HG03439 (cell line): Measurements from ENCODE around the gene CDKL1.
"Not testable (repeated sequence)": the region's sequence is repeated elsewhere in the genome, so short reads cannot be mapped to it uniquely, and the experiment has no call there.

Experiments used
- ATAC-seq: cut with Tn5 transposase; IDR thresholded peaks from one replicate; pipeline ENCODE4 v1.9.1; 2021; ENCODE audit warnings: mild to moderate bottlenecking, moderate library complexity; ENCODE audit not compliant: unreplicated experiment

CDKL1 gene

DNA sequence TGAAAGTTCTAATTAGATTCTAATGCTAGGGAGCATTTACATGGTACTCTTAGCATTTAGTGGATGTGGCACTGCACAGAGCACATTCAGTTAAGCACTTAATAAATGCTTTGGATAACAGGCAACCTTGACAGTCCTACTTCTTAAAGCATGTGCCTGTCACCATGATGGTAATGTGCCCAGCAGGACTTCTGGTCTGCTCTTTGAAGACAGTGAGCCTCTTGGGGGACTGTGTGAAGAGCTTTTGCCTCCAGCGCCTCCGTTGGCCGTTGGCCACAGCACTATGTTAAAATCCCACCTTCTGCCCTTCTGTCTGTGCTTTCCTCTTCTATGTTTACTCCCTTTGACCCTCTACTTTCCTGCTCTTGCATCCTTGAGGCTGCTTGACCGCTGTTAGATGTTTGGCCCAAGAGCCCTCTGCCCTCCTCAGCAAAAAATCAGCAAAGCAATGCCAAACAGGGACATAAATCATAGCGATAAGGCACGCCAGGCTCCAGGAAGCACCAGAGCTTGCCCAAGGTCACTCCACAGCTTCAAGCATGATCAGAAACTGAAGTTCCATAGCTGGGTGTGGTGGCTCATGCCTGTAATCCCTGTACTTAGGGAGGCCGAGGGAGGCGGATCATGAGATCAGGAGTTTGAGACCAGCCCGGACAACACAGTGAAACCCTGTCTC lies 8.3 kb downstream of the CDKL1 start:
- no peak for ATAC-seq

DNA sequence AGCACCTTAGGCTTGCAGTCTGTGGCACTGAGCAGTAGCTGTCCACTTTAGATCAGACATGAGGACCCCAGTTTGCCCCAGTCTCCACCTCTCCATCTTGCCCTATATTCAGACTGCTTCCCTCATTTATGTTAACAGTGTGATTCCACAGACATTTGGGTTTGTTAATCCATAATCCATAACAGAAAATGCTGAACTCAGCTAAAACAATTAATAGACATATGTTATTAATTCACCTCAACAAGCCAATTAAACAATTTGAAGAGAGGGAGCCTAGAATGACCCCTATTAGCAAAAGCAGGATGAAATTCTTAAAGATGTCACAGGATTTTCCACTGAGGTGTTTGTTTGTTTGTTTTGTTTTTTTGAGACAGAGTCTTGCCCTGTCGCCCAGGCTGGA lies 9.1 kb downstream of the CDKL1 start:
- no peak for ATAC-seq

DNA sequence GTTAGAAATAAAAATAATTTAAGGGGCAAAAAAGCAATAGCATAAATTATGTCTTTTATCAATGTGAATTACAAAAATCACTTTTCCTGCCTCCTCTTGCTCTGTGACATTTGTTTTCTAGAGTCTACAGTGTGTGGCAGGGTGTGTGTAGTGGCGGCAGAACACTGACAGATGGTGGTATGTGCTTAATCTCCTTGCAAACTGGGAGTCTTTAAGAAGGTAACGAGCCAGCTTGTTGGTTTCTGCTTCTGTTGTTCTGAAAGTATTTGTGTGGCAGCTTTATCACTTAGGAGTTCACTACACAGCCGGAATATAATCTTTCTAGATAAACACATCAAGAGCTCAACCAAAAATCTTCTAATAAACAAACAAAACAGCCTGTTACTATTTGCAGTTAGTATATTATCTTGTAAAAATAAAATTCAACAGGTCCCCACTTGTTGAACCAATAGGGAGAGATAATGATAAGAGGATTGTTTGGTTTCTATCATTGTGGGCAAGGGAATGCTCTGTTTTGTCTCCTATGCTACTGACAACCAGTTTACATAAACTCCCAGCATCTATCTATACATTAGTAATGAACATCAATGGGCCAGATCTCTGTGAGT lies 13.0 kb downstream of the CDKL1 start:
- ATAC-seq = no peak

DNA sequence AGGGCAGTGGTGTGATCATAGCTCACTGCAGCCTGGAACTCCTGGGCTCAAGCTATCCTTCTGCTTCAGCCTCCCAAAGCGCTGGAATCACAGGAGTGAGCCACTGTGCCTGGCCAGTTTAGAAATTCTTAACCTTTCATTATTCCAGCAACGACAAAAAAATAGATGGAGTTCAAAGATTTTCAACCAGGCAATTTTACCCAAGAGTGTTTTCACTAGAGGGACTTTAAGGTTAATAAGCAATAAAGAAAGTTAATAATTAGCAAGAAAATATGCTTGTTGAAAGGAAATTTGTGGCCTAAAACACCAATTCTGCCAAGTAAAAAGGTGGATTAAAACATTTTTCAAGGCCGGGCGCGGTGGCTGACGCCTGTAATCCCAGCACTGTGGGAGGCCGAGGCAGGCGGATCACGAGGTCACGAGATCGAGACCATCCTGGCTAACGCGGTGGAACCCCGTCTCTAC lies 14.8 kb downstream of the CDKL1 start:
- no peak for ATAC-seq

DNA sequence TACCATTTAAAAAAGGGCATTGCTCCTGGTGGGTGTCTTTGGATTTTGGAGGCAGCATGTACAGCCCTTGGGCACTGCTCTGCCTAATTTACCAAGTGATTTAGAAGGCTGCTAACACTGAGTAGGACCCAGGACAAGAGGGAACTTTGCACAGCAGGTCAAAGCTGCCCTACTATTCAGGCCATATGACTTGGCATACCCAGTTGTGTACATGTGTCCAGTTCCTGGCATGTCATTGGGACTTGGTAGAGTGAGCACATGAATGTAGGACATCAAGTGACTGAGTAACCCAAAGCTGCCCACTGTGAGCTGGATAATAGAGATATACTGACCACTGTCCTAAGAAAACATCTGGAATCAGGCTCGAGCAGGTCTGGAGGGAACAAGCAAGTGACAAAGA lies 15.7 kb downstream of the CDKL1 start:
- no peak for ATAC-seq

DNA sequence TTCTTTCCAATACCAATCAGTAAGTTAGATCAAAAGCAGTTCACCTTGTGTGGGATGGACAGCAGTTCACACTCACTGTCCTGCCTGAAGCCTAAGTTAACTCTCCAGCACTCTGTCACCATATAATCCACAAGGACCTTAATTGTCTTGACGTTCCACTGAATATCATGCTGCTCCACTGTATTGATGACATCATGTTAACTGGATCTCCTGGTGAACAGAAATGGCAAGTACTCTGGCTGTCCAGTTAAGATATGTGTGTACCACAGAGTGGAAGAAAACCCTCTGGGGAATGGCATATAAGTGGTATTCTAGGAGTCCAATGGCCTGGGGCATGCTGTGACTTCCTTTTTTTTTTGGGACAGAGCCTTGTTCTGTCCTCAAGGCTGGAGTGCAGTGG lies 16.2 kb downstream of the CDKL1 start:
- no peak for ATAC-seq

DNA sequence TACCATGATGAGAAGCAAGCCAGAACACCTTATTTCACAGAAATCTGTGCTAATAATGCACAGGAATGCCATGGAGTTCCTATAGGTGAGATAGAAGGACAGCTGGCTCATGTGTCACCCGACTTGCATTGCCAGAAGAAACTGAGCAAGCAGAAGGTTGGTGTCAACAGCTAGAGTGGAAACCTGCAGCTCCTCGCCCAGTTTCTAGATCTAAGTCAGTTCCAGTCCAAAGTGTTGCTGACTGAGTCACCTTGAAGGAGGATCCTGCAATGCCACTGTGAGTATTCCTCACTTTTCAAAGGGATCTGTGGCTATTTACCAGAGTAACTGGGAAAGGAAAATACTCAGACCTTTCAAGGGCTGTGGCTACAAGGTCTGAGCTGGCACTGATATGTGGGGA lies 17.1 kb downstream of the CDKL1 start:
- no peak for ATAC-seq

DNA sequence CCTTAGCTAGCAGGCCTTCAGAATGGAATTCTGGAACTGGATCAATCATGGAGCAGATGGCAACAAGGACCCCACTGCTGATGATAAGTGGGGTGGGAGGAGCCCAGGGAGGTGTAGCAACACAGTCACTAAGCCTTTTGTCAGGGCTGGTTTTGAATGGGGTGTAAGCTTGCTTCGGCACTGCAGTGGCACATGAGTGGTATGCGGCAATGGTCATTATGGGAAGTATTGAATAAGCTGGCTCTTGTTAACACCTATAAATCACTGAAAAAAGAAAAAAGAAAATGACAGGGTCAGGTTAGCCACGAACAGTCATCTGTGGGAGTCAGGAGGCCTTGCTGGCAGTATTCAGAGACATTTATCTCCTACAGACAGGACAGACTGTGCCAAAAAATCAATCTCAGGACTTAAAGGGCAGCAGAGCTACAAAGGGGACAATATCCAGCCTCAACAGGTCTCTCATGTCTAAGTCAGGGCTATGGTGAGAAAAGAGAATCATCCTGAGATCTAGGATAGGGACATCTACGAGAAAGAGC lies 19.1 kb downstream of the CDKL1 start:
- no peak for ATAC-seq

DNA sequence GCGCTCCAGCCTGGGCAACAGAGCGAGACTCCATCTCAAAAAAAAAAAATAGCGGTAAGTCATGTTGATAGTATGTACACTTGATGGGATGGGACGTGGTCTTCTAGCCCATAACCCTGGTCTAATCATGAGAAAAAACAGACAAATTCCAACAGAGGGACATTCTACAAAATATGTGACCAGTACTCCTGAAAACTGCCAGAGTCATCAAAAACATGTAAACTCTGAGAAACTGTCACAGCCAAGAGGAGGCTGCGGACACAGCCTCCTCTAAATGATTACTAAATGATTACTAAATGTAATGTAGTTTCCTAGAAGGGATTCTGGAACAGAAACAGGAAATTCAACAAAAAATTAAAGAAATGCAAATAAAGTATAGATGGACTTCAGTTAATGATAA lies 20.9 kb downstream of the CDKL1 start:
- no peak for ATAC-seq

DNA sequence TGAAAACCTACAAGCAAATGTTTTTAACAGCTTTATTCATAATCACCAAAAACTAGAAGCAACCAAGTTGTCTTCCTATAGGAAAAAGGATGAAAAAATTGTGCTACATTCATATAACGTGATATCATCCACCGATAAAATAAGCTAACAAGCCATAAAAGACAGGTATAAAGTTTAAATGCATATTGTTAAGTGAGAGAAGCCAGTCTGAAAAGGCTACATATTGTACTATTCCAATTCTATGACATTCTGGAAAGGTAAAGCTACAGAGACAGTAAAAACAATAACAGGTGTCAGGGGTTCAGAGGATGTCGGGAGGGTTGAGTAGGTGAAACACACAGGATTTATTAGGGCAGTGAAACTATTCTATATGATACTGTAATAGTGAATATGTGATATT lies 22.7 kb downstream of the CDKL1 start:
- no peak for ATAC-seq

DNA sequence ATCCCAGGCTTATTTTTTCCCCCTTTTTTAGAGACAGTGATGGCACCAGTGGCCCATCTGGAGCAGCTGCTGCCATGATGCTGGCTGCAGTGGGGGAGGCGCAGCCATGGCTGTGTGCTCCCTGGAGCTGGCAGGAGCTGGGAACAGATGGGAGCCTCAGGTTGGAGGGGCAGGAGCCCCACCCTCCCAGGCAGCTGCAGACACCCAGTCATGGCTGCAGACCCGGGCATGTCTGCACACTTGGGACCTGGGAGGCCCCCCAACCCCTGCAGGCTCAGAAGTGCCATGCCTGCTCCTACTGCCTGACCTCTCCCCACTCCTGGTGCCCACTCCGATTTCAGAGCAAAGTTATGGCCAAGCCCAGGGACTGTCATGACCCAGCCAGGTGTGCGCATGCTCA lies 25.1 kb downstream of the CDKL1 start:
- ATAC-seq = no peak

DNA sequence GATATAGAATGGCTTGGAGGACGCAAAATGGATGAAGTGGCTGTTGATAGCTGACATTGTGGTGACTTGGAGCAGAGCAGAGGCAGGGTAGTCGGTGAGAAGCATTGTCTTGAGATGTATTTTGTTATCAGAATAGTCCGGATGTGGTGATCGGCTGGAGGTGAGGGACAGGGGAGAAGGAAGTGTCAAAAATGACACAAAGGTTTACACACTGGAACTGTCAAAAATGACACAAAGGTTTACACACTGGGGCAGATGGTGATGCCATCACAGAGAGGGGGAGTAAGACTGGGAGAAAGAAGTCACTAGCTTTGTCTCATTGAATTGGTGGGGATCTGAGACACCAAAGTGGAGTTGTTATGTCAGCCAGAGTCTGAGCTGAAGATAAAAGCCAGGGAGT lies 30.1 kb downstream of the CDKL1 start:
- ATAC-seq = no peak

DNA sequence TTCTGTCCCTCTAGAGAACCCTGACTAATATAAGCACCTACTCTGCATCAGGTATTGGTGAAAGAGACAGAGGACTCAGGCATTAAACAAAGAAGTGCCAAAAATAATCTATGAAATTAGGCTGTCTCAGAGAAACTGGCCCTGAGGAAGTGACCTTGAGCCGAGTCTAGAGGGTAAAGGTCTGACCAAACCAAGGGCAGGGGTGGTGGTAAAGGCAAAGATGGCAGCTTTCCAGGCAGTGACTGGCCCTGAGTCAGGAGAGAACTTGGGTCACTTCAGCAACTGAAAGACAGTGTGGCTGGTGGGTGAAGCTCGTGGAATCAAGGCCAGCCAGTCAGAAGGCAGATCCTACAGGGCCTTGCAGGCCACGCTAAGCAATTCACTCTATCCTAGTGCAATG lies 30.6 kb downstream of the CDKL1 start:
- no peak for ATAC-seq

DNA sequence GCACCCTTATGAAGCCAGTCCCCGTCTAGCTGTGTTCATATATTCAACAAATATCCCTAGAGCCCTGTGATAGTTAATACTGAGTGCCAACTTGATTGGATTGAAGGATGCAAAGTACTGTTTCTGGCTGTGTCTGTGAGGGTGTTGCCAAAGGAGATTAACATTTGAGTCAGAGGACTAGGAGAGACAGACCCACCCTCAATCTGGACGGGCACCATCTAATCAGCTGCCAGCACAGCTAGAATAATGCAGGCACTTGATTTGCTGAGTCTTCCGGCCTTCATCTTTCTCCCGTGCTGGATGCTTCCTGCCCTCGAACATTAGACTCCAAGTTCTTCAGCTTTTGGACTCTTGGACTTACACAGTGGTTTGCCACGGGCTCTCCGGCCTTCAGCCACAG lies 31.1 kb downstream of the CDKL1 start:
- ATAC-seq = not testable (repeated sequence)

DNA sequence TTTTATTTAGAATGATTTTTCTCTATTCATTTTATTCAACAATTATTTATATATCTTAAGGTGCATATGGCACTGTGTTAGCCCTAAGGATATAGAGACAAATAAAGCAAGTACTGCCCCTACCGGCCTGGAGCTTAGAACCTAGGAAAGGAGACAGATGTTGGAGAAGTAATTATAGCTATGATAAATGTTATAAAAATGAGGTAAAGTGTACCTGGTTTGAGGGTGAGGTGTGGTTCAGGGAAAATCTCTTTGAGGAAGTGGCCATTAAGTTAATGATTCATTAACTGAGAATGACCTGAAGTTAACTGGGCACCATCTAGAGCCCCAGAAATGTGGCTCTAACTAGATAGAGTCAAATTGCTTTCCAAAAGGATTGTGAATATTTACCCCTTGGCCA lies 31.9 kb downstream of the CDKL1 start:
- ATAC-seq = no peak

DNA sequence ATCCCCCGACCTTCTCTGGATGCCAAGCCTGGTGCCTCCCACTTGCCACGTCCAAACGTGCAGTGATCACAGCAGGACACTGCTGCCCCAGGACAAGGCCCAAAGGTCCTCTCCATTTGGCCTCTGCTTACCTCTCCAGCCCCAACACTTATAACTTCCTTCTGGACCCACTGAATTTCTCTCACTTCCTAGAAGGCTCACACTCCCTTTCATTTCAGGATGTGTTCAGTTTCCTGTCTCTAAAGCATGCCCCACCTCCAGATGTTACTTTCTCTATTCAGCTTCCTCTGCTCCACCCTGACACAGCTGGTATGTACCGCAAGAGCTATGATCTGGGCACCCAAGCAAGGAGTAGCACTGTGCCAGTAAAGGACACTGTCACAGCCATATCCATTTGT lies 33.0 kb downstream of the CDKL1 start:
- peak; percentile 92 for ATAC-seq

DNA sequence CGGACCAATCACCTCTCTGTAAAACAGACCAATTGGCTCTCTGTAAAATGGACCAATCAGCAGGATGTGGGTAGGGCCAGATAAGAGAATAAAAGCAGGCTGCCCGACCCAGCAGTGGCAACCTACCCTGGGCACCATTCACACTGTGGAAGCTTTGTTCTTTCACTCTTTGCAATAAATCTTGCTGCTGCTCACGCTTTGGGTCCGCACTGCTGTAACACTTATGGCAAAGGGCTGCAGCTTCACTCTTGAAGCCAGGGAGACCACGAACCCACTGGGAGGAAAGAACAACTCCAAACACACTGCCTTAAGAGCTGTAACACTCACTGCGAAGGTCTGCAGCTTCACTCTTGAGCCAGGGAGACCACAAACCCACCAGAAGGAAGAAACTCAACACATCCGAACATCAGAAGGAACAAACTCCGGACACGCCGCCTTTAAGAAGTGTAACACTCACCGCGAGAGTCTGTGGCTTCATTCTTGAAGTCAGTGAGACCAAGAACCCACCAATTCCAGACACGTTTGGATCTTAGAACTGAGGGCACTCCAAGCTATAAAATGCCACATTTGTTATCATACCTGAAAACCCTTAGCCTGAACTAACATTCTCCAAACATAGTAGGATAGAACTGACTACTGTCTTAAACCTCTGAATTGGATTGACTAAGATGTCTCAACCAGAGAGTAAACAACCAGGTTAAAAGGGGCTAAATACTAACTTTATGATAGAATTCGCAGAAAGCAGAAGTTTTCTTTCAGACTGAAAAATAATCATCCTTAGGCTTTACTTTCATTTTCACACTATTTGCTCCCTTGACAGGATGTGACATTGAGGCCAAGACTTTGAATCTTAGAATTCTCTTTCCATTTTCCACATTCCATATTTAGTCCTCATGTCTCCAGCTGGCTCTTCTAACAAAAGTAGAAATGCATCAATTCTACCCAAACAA lies 33.6 kb downstream of the CDKL1 start:
- ATAC-seq = peak; percentile 16

DNA sequence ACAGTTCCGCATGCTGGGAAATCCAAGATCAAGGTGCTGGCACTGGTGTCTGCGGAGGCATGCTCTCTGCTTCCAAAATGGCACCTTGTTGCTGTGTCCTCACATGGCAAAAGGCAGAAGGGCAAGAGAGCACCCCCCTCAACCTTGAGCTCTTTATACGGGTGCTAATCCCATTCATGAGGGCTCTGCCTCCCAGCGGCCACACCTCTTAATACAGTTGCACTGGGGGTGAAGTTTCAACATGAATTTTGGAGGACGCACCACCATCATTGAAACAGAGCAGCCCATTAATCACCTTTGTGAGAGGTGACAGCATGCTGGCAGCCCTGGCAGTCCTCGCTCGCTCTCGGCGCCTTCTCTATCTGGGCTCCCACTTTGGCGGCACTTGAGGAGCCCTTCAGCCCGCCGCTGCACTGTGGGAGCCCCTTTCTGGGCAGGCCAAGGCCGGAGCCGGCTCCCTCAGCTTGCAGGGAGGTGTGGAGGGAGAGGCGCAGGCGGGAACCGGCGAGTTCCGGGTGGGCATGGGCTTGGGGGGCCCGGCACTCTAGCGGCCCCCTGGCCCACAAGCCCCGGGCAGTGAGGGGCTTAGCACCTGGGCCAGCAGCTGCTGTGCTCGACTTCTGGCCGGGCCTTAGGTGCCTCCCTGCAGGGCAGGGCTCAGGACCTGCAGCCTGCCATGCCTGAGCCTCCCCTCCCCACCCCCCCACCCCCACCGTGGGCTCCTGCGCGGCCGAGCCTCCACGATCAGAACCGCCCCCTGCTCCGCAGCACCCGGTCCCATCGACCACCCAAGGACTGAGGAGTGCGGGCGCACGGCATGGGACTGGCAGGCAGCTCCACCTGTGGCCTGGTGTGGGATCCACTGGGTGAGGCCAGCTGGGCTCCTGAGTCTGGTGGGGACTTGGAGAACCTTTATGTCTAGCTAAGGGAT lies 34.9 kb downstream of the CDKL1 start:
- ATAC-seq = not testable (repeated sequence)

DNA sequence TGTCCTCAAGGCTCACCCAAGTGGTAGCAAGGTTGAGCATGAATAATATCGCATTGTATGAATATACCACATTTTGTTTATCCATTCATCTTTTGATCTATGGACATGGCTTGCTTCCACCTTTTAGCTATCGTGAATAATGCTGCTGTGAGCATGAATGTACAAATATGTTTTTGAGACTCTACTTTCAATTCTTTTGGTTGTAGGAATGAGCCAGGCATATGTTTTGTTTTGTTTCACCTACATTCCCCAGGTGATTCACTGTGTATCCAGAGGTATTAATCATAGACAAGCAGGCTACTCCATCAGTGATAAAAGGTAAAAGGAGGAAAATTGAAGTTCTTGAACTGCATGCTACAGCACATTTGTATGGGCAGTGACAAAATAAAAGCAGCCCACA lies 35.8 kb downstream of the CDKL1 start:
- ATAC-seq = no peak

DNA sequence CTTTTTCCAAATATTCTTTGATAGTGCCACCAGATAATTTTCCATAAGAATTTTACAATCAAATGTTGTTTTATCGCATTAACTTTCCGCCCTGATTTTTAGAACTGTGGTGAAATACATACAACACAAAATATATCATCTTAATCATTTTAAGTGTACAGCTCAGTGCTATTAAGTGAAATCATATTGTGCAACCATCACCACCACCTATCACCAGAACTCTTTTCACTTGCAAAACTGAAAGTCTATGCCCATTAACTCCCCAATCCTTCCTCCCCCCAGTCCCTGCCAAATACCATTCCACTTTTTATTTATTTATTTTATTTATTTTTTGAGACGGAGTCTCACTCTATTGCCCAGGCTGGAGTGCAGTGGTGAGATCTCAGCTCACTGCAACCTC lies 36.6 kb downstream of the CDKL1 start:
- no peak for ATAC-seq
